Sigmoid colon (tissue), 7 donors: ENCODE data around the gene RAB1B. TPM values are rescaled to one million over a fixed set of nuclear protein-coding genes. Genes with fewer than 3 reads are reported as not detected.
"Not testable (repeated sequence)": the region's sequence is repeated elsewhere in the genome, so short reads cannot be mapped to it uniquely, and the experiment has no call there.

Source experiments
- DNase-seq: peaks from one replicate; pipeline ENCODE4 v3.0.0-alpha.2; 2019
- H3K27ac ChIP-seq, 4 donors: fragments of 200-600 bp; sonication (generic); one replicate each; pipeline ENCODE4 v1.5.1; 2016 to 2019; ENCODE audit warnings: mild to moderate bottlenecking in 1 of 4
- H3K27me3 ChIP-seq, 3 donors: fragments of 200-600 bp; sonication (generic); one replicate each; pipeline ENCODE4 v1.5.1; 2019; ENCODE audit warnings: mild to moderate bottlenecking in 1 of 3
- H3K36me3 ChIP-seq, 4 donors: fragments of 200-600 bp; sonication (generic); one replicate each; pipeline ENCODE4 v1.5.1; 2016 to 2019
- H3K4me1 ChIP-seq, 4 donors: fragments of 200-600 bp; sonication (generic); one replicate each; pipeline ENCODE4 v1.5.1; 2017 to 2019
- H3K4me3 ChIP-seq, 4 donors: fragments of 200-600 bp; sonication (generic); one replicate each; pipeline ENCODE4 v1.5.1; 2017 to 2019; ENCODE audit warnings: mild to moderate bottlenecking in 2 of 4, moderate library complexity in 1 of 4
- H3K9me3 ChIP-seq, 4 donors: fragments of 200-600 bp in 3 of 4; sonication (generic) in 3 of 4; one replicate each; pipeline versions ENCODE4 v1.5.1 to v1.6.1; 2013 to 2019
- CTCF ChIP-seq, 4 experiments: fragments of 450-650 bp in 3 of 4; fragments of 200-600 bp in 1 of 4; IDR thresholded peaks; one replicate each; pipeline ENCODE4 v1.5.1; 2016 to 2019; ENCODE audit warnings: antibody characterized with exemption in 4 of 4, mild to moderate bottlenecking in 3 of 4, moderate library complexity in 2 of 4
- EP300 ChIP-seq, 4 donors: sonication (generic); formaldehyde crosslinking; IDR thresholded peaks; one replicate each; pipeline ENCODE4 v1.6.1; 2017; ENCODE audit warnings: antibody characterized with exemption in 4 of 4
- POLR2A ChIP-seq, 2 donors: fragments of 450-650 bp; IDR thresholded peaks; one replicate each; pipeline ENCODE4 v1.6.1; 2016; ENCODE audit warnings: antibody characterized with exemption in 2 of 2, mild to moderate bottlenecking in 2 of 2, moderate library complexity in 2 of 2
- POLR2AphosphoS5 ChIP-seq, 4 donors: sonication (generic); formaldehyde crosslinking; IDR thresholded peaks; one replicate each; pipeline ENCODE4 v1.6.1; 2017; ENCODE audit warnings: antibody characterized with exemption in 4 of 4
- WGBS, 2 donors: extraction: QIAGEN DNeasy Blood & Tissue Kit; methylation state at CpG; one replicate each; pipeline ENCODE4 v1.1.7; 2013; 5-methylcytosine and 5-hydroxymethylcytosine counted together
- intact Hi-C: fragments of 100-400 bp; cut with DNase I; formaldehyde crosslinking; loops from one replicate; pipeline ENCODE4 v1.15.1; 2023
- polyA plus RNA-seq, 3 donors: library from polyadenylated mRNA; stranded (reverse); fragments of 200-250 nt; gene quantifications; one replicate each; pipeline ENCODE4 v1.2.3, GENCODE V29; 2013
- total RNA-seq, 4 donors: library from RNA; depleted of rRNA; stranded (reverse); fragments of >200 nt; gene quantifications; one replicate each; pipeline ENCODE4 v1.1.0, GENCODE V29; 2016
- donor health status: healthy with polysubstance abuse.
- donor health status: Bipolar disorder and iron deficiency.
- donor health status: healthy.

The RAB1B gene
- total and polyA plus RNA-seq, 7 donors, result 65.4 to 286 (median 93.7) TPM

GRCh38 chr11:66248903-66249302, 19.5 kb upstream of the RAB1B start:
- intact Hi-C loops, result no loop called here
- H3K27me3 ChIP-seq, result no peaks in the 10 kb centered on the region
- H3K36me3 ChIP-seq, result peaks cover 0 to 8% (median 2%) of the 10 kb centered on the region in 4 donors
- H3K9me3 ChIP-seq, result no peaks in the 10 kb centered on the region
- TF ChIP-seq CTCF (IDR thresholded peaks at IDR 0.05) (no peak), POLR2AphosphoS5 (IDR thresholded peaks at IDR 0.05) (no peak), POLR2A (IDR thresholded peaks at IDR 0.05) (no peak)
- DNase-seq, result no peak
- no peak overlapping the region for H3K4me3 ChIP-seq
- no peak overlapping the region for H3K27ac ChIP-seq
- WGBS, 2 donors, result 89 to 92% methylated on average over 6 of the region's 6 CpGs
- H3K4me1 ChIP-seq, result no peaks in the 10 kb centered on the region

GRCh38 chr11:66251809-66252208, 16.6 kb upstream of the RAB1B start:
- TF ChIP-seq EP300 (IDR thresholded peaks at IDR 0.05) (no peak), POLR2AphosphoS5 (IDR thresholded peaks at IDR 0.05) (no peak), CTCF (IDR thresholded peaks at IDR 0.05) (no peak), POLR2A (IDR thresholded peaks at IDR 0.05) (no peak)

DNA sequence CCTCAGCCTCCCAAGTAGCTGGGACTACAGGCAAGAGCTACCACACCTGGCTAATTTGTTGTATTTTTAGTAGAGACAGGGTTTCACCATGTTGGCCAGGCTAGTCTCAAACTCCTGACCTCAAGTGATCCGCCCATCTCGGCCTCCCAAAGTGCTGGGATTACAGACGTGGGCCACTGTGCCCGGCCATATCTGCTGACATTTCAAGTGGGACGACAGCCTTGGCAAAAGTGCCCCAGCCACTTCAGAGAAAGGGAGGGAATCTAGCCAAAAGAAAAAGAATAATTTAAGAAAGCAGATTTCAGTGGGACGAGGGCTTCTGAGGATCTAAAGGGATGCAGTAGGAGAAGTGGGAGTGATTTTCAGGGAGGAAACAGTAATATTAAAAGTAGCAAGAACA, 15.4 kb upstream of the RAB1B start:
- H3K4me1 ChIP-seq, result peaks cover 0 to 11% (median 7%) of the 10 kb centered on the region in 4 donors
- H3K36me3 ChIP-seq, H3K27ac ChIP-seq, H3K9me3 ChIP-seq, H3K4me3 ChIP-seq, intact Hi-C loops, DNase-seq, H3K27me3 ChIP-seq: not testable (repeated sequence)
- 86 to 87% methylated on average over 6 of the region's 6 CpGs for WGBS, 2 donors

More at GRCh38 chr11:66251809-66252208, 16.6 kb upstream of the RAB1B start:
- no peak for DNase-seq
- Histone ChIP-seq H3K4me1 (peaks cover 0 to 7% (median 4%) of the 10 kb centered on the region in 4 donors), H3K27me3 (no peaks in the 10 kb centered on the region), H3K9me3 (no peaks in the 10 kb centered on the region), H3K4me3 (no peak overlapping the region), H3K36me3 (peaks cover 0 to 3% (median 0%) of the 10 kb centered on the region in 4 donors), H3K27ac (no peak overlapping the region)
- 78 to 81% methylated on average over 7 of the region's 7 CpGs for WGBS, 2 donors
- intact Hi-C loops, result no loop called here

DNA sequence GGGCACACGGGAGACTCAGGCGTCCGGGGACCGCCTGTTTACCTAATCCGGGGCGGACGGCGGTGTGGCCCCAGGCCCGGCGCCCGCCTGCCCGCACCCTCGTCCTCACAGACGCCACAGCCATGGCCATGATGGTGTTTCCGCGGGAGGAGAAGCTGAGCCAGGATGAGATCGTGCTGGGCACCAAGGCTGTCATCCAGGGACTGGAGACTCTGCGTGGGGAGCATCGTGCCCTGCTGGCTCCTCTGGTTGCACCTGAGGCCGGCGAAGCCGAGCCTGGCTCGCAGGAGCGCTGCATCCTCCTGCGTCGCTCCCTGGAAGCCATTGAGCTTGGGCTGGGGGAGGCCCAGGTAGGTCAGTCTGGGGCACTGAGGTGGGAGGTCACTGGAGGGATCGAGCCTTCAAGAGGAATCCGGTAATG, 10.0 kb upstream of the RAB1B start:
- H3K27ac ChIP-seq, result peak overlapping the region; percentile 89
- TF ChIP-seq EP300 (IDR thresholded peaks at IDR 0.05) (no peak), POLR2A (IDR thresholded peaks at IDR 0.05) (no peak), POLR2AphosphoS5 (IDR thresholded peaks at IDR 0.05) (no peak)
- peak overlapping the region; percentile 94 to 100 (median 96) for H3K4me3 ChIP-seq
- WGBS, 2 donors, result 5 to 7% methylated on average over 28 of the region's 28 CpGs
- H3K27me3 ChIP-seq, result no peaks in the 10 kb centered on the region
- H3K36me3 ChIP-seq, result peaks cover 11 to 42% (median 26%) of the 10 kb centered on the region in 4 donors
- intact Hi-C loops, result no loop called here
- H3K4me1 ChIP-seq, result peaks cover 0 to 20% (median 15%) of the 10 kb centered on the region in 4 donors
- no peaks in the 10 kb centered on the region for H3K9me3 ChIP-seq
- DNase-seq, result no peak

DNA sequence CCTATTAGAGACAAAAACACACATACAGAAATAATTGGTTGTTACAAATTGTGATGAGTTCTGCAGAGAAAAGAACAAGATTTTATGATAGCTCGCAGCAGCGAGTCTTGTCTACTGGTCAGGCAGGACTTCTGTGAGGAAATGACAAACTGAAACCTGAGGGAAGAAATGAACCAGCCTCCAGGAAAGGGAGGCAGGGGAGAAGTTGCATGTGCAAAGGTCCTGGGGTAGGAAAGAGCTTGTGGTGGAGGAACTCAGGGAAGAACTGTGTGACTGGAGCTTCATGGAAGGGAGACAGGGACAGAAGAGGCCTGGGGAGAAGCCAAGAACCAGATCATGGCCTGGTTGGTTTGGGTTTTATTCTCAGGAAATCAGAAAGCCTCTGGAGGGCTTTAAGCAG, 9.2 kb upstream of the RAB1B start:
- H3K36me3 ChIP-seq, result peaks cover 11 to 49% (median 29%) of the 10 kb centered on the region in 4 donors
- DNase-seq, result no peak
- intact Hi-C loops, result no loop called here
- H3K4me1 ChIP-seq, result peaks cover 0 to 20% (median 15%) of the 10 kb centered on the region in 4 donors
- no peaks in the 10 kb centered on the region for H3K9me3 ChIP-seq
- 91 to 96% methylated on average over 2 of the region's 2 CpGs for WGBS, 2 donors
- H3K4me3 ChIP-seq, result no peak overlapping the region
- no peak overlapping the region for H3K27ac ChIP-seq
- H3K27me3 ChIP-seq, result no peaks in the 10 kb centered on the region
- TF ChIP-seq POLR2A (IDR thresholded peaks at IDR 0.05), result no peak
- no peak for TF ChIP-seq POLR2AphosphoS5 (IDR thresholded peaks at IDR 0.05)
- TF ChIP-seq CTCF (IDR thresholded peaks at IDR 0.05), result no peak
- TF ChIP-seq EP300 (IDR thresholded peaks at IDR 0.05), result no peak

DNA sequence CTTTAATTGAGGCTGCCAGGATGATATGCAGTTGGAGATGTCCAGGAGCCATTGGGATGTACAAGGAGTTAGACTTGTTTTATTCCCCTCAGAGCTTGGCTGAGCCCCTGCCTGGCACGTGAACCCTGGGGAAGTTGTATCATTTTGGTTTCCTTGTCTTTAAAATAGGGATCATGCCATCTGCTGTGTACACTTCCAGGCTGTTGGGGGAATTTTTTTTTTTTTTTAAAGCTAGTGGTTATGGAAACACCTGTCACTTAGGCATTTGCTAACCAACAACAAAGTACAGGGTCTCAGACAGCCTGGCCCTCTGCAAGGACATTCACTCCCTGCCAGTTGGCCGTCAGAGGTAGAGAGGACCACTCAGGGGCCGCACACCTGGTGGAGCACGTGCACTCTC, 8.5 kb upstream of the RAB1B start:
- intact Hi-C loops, result no loop called here
- WGBS, 2 donors, result 94% methylated on average over 4 of the region's 4 CpGs

More for the DNA sequence above, 8.5 kb upstream of the RAB1B start:
- DNase-seq, result no peak
- no peaks in the 10 kb centered on the region for H3K27me3 ChIP-seq
- no peak for TF ChIP-seq POLR2AphosphoS5 (IDR thresholded peaks at IDR 0.05)
- TF ChIP-seq POLR2A (IDR thresholded peaks at IDR 0.05), result no peak
- TF ChIP-seq CTCF (IDR thresholded peaks at IDR 0.05), result no peak
- no peak for TF ChIP-seq EP300 (IDR thresholded peaks at IDR 0.05)
- no peak overlapping the region for H3K4me3 ChIP-seq
- no peak overlapping the region for H3K27ac ChIP-seq
- no peaks in the 10 kb centered on the region for H3K9me3 ChIP-seq
- H3K4me1 ChIP-seq, result peaks cover 0 to 20% (median 15%) of the 10 kb centered on the region in 4 donors
- H3K36me3 ChIP-seq, result peaks cover 11 to 57% (median 32%) of the 10 kb centered on the region in 4 donors
